Activated CD8-positive, alpha-beta memory T cell treated with anti-CD3 and anti-CD28 coated beads, Interleukin-2, amount 10 ng/mL, durations not matched to agents 7 days and 5 days (primary cell): Measurements from ENCODE around the gene LIMS4. TPM values are rescaled to one million over a fixed set of nuclear protein-coding genes. Genes with fewer than 3 reads are reported as not detected.
"Not testable (repeated sequence)": the region's sequence is repeated elsewhere in the genome, so short reads cannot be mapped to it uniquely, and the experiment has no call there.

Source experiments
- ATAC-seq: fragments of 150-1000 bp; cut with Tn5 transposase; one replicate; pipeline ENCODE4 v1.10.0; 2021; ENCODE audit warnings: moderate library complexity
- CTCF ChIA-PET: fragments of 350-600 bp; sonication (Branson Sonifier 250); formaldehyde crosslinking; loops from one replicate; lab custom pipeline; 2021; ENCODE audit warnings: antibody characterized with exemption; lab: Charles Lee
- DNase-seq: peaks from one replicate; pipeline ENCODE4 v3.0.0-alpha.2; 2020
- H3K27ac Mint-ChIP-seq: one replicate; pipeline ENCODE4 v1.8.0; 2021; ENCODE audit warnings: mild to moderate bottlenecking, mixed read lengths
- H3K27me3 Mint-ChIP-seq: one replicate; pipeline ENCODE4 v1.8.0; 2021; ENCODE audit warnings: mixed read lengths
- H3K36me3 Mint-ChIP-seq: one replicate; pipeline ENCODE4 v1.8.0; 2021; ENCODE audit warnings: mild to moderate bottlenecking, mixed read lengths
- H3K4me1 Mint-ChIP-seq: one replicate; pipeline ENCODE4 v1.8.0; 2021; ENCODE audit warnings: mixed read lengths
- H3K4me3 Mint-ChIP-seq: one replicate; pipeline ENCODE4 v1.8.0; 2021; ENCODE audit warnings: mild to moderate bottlenecking, moderate library complexity, mixed read lengths
- H3K9me3 Mint-ChIP-seq: one replicate; pipeline ENCODE4 v1.8.0; 2022; ENCODE audit warnings: low read depth, mixed read lengths
- total RNA-seq, 2 experiments: library from RNA; stranded (reverse); gene quantifications; one replicate each; pipeline ENCODE4 v1.2.3, GENCODE V29; 2021

LIMS4 gene
- total RNA-seq, 2 experiments from 2014 or later, result 0.77 to 0.85 TPM

DNA sequence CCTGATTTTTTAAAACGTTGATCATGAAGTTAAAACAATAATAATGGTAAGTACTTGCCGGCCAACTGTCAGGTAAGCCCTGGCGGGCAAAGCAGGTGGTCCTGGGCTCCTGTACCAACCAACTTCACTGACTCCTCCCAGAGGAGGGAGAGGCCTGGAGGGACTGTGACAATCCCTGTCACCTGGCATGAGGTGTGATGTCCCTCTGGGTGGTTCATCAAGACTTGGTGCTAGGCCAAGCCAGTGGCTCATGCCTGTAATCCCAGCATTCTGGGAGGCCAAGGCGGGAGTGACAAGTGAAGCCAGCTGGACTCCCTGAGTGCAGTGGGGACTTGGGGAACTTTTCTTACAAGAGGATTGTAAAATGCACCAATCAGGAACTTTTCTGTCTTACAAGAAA lies 48.2 kb downstream of the LIMS4 start:
- H3K9me3 Mint-ChIP-seq, H3K4me3 Mint-ChIP-seq, H3K27me3 Mint-ChIP-seq, H3K36me3 Mint-ChIP-seq, DNase-seq, H3K27ac Mint-ChIP-seq, CTCF ChIA-PET, ATAC-seq, H3K4me1 Mint-ChIP-seq: not testable (repeated sequence)

- DNase-seq, H3K36me3 Mint-ChIP-seq, H3K4me1 Mint-ChIP-seq, H3K9me3 Mint-ChIP-seq, H3K27ac Mint-ChIP-seq, H3K4me3 Mint-ChIP-seq, H3K27me3 Mint-ChIP-seq, CTCF ChIA-PET: not testable (repeated sequence)
- ATAC-seq, result peak; percentile 27
Observed at GRCh38 chr2:110423574-110423962, 49.0 kb downstream of the LIMS4 start.

GRCh38 chr2:110422852-110423573 lies 49.6 kb downstream of the LIMS4 start:
- ATAC-seq, result peak; percentile 16

DNA sequence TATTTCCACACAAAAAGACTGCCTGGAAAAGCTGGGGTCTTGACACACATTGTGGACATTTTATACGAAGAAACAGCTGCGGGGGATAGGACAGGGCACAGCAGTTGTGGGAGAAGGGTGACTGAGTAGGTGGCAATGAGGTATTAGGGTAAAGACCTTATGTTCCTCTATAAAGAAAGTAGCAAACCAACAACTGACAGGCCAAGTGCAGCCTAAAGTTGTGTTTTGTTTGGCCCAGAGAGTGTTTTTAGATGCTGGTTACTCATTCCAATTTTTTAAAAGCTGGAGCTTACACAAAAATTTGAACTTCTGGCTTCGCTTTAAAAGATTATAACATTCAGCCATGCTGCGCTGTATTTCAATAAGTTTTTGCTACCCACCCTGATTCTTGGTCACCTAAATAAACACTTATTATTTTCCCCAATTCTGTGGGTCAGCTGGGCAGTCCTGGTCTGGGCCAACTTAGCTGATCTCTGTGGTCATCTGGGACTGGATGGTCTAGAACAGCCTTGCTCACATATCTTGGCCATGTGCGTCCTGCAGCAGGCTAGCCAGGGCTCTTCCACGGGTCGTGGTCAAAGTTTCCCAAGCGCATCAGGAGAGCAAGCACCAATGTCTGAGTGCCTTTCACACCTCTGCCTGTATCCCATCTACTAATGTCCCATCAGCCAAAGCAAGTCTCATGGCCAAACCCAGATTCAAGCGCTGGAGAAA lies 51.8 kb downstream of the LIMS4 start:
- CTCF ChIA-PET, H3K27ac Mint-ChIP-seq, H3K4me1 Mint-ChIP-seq, DNase-seq, H3K27me3 Mint-ChIP-seq, H3K9me3 Mint-ChIP-seq, ATAC-seq, H3K4me3 Mint-ChIP-seq, H3K36me3 Mint-ChIP-seq: not testable (repeated sequence)

More at GRCh38 chr2:110422852-110423573, 49.6 kb downstream of the LIMS4 start:
- H3K9me3 Mint-ChIP-seq, H3K27ac Mint-ChIP-seq, CTCF ChIA-PET, H3K27me3 Mint-ChIP-seq, H3K4me1 Mint-ChIP-seq, DNase-seq, H3K36me3 Mint-ChIP-seq, H3K4me3 Mint-ChIP-seq: not testable (repeated sequence)

GRCh38 chr2:110407142-110407541 lies 65.5 kb downstream of the LIMS4 start:
- H3K27ac Mint-ChIP-seq, H3K27me3 Mint-ChIP-seq, CTCF ChIA-PET, H3K4me3 Mint-ChIP-seq, H3K4me1 Mint-ChIP-seq, DNase-seq, ATAC-seq, H3K36me3 Mint-ChIP-seq, H3K9me3 Mint-ChIP-seq: not testable (repeated sequence)

DNA sequence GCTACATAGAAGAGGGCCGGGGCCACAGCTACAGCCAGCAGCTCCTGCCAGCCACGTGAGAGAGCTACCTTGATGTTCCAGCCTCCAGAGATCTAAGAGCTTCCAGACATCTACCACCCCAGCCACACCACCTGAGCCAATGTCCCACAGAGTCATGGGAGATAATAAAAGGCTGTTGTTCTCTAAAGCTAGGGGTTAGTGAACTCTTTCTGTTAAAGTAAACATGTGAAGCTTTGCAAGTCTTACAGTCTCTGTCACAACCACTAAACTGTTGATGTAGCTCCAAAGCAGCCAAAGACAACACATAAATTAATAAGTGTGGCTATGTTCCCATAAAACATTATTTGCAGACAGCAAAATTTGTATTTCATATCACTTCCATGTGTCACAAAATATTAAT lies 67.6 kb downstream of the LIMS4 start:
- H3K27me3 Mint-ChIP-seq, H3K27ac Mint-ChIP-seq, H3K4me1 Mint-ChIP-seq, DNase-seq, H3K4me3 Mint-ChIP-seq, H3K9me3 Mint-ChIP-seq, ATAC-seq, CTCF ChIA-PET, H3K36me3 Mint-ChIP-seq: not testable (repeated sequence)

- DNase-seq, H3K27ac Mint-ChIP-seq, H3K36me3 Mint-ChIP-seq, H3K4me3 Mint-ChIP-seq, H3K27me3 Mint-ChIP-seq, CTCF ChIA-PET, ATAC-seq, H3K9me3 Mint-ChIP-seq, H3K4me1 Mint-ChIP-seq: not testable (repeated sequence)
Observed at GRCh38 chr2:110404246-110404645, 68.4 kb downstream of the LIMS4 start.

GRCh38 chr2:110401001-110401618 lies 71.5 kb downstream of the LIMS4 start:
- H3K4me1 Mint-ChIP-seq, DNase-seq, CTCF ChIA-PET, H3K27me3 Mint-ChIP-seq, H3K4me3 Mint-ChIP-seq, H3K9me3 Mint-ChIP-seq, H3K36me3 Mint-ChIP-seq, H3K27ac Mint-ChIP-seq: not testable (repeated sequence)
- ATAC-seq, result peak; percentile 57

DNA sequence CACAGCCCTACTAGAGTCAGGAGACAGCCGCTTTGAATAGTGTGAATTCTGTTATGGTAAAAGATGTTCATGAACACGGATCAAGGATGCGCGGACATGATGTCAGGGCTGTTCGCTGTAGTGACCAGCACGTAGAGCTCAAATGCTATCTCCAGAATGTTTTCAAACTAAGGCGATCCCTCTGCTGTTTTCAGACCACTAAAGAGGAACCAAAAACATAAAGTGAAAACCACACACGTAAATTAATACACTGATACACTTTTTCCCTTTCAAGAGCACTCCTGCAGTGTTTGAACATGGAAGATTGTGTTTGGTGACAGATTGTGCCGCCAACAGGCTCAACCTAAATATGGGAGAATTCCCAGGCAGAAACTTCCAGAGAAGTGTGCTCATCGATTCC lies 73.2 kb downstream of the LIMS4 start:
- H3K36me3 Mint-ChIP-seq, ATAC-seq, H3K4me3 Mint-ChIP-seq, H3K27ac Mint-ChIP-seq, H3K27me3 Mint-ChIP-seq, H3K9me3 Mint-ChIP-seq, DNase-seq, CTCF ChIA-PET, H3K4me1 Mint-ChIP-seq: not testable (repeated sequence)

GRCh38 chr2:110395990-110396389 lies 76.6 kb downstream of the LIMS4 start:
- H3K4me1 Mint-ChIP-seq, H3K4me3 Mint-ChIP-seq, H3K27me3 Mint-ChIP-seq, H3K27ac Mint-ChIP-seq, DNase-seq, ATAC-seq, H3K36me3 Mint-ChIP-seq, H3K9me3 Mint-ChIP-seq, CTCF ChIA-PET: not testable (repeated sequence)

Other genes with a start within 250 kb of the LIMS4 start
- gene RGPD6, start 104.4 kb upstream of the LIMS4 start, total RNA-seq, result 10 to 100 TPM; 11.7 to 16.3 TPM
- 100 to 1,000 TPM; 126 to 153 TPM for gene BUB1, start 205.2 kb upstream of the LIMS4 start, total RNA-seq